NCI-H524 (cell line): ENCODE results near the gene NOC4L.
A peak's percentile ranks its signal among the peaks of the same experiment; 100 is the strongest.

ENCODE experiments used
- DNase-seq, 2 experiments: peaks; one replicate each; lab custom pipeline; 2025; lab: John Stamatoyannopoulos, UW

Gene NOC4L

GRCh38 chr12:132170094-132170636 is 25.9 kb downstream of the NOC4L start:
- no peak for DNase-seq

DNA sequence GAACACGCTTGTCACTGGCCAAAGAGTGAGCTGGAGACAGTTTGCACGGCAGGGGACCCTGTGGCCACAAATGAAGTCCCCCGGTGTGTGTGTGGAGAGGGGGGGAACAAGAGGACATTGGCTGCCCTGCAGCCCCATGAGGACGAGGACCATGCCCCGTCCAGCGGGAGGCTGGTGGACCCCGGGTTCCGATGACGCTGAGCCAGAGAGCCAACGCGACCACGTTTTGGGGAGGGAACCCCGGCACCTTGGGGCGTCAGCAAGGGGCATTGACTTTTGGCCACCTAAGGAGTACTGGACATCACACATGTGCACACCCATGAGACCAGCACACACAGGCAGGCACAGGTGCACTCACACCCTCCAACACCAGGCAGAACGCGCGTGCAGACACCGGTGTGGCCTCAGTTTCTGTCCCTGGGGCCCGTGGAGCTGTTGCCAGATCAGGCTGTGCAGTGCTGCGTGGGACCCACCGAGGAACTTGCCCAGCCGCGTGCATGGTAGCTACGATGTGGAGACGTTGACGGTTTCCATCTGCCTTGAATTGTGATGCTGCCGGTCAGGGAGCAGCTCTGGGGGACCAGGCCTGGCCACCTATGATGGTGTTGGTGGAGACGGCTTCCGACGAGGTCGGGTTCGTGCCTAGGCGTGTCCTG is 26.5 kb downstream of the NOC4L start:
- no peak for DNase-seq

- DNase-seq, result no peak
Measured at GRCh38 chr12:132171293-132171967, 27.2 kb downstream of the NOC4L start.

- no peak for DNase-seq
Measured at GRCh38 chr12:132171968-132172521, 27.8 kb downstream of the NOC4L start.

DNA sequence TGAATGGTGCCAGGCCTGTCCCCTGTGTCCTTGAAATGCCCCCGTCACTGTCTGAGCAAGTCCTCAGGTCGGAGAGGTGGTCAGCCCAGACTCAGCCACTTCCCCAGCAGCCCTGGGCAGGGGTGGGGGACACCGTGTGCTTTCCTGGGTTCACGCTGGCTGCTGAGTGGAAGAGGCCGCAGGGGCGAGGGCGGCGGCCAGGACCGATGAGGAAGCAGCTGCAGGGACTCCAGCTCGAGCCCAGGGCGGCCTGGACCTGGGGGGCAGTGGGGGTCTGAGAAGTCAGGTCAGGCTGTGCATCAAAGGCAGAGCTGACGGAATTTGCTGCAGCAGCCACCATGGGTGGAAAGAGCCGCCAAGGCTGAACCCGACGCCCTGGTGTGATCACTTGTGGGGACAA is 28.4 kb downstream of the NOC4L start:
- DNase-seq, result no peak

GRCh38 chr12:132173135-132174014 is 29.1 kb downstream of the NOC4L start:
- no peak for DNase-seq

DNA sequence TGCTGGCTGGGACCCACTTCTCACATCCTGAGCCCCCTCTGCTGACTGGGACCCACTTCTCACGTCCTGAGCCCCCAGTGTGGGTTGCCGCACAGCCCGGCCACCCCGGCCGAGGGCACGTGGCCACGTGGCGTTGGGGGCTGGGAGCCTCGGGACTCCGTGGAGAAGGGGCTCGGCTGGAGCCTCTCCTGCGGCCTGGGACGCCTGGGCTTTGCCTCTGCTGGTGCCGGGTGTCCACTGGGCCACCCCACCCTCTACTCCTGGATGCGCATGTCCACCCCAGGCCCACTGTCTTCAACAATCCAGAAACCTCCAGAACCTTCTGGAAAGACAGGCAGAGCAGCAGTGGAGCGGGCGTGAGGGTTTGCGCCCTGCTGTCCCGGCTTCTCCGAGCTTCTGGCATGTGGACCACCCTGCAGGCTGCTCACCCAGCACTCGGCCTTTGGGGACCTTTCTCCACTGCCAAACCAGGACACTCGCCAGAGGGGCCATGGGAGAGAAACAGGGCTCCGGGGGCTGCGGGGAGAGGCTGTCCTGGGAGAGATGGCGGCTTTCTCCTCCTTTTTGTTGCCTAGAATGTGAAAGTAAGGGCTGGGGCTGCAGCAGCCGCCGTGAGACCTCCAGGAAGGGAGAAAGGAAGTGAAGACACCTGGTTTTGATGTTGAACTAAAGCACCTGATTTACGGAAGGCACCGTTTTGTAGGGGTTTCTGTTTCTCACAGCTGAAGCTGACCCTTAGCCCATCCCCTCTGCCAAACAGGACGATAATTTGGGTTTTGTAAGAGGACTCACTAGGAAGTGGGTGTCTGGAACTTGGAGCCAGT is 30.0 kb downstream of the NOC4L start:
- no peak for DNase-seq

- no peak for DNase-seq
Measured at GRCh38 chr12:132174839-132175490, 30.7 kb downstream of the NOC4L start.

DNA sequence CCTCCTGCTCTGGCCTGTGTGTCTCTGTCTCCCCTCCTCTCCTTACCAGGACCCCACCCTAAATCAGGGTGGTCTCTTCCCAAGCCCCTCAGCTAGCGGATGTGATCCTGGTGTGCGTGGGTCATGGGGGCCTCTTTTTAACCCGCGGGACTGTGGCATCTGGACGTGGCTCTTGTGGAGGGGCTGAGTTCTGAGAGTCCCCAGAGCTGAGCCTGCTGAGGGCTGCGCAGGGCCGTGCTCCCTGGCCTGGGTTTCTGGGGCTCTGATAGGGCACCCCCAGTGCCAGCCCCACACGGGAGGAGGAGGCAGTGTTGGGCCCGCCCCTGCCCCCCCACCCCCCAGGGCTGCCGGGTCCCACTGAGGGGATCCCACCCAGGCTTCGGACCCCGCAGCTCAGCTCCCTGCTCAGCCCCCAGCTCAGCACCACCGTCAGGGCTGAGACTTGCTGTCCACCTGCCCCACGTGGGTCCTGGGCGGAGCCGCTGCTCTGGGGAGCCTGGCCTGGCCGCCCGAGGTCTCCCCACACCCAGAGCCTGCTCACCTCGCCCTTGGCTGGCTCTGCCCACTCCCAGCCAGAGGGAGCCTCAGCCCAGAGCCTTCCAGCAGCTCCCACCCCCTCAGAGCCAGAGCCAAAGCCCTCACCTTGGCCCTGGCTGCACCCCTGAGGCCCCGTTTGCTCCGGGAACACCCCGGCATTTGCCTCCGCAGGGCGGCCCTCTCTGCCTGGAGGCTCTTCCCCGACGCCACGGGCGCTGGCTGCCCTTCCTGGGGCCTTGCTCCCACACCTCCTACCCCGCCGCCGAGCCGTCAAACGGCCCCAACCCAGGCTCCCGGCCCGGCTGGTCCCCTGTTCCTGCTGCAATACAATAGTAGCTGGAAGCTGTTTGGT is 31.5 kb downstream of the NOC4L start:
- no peak for DNase-seq

DNA sequence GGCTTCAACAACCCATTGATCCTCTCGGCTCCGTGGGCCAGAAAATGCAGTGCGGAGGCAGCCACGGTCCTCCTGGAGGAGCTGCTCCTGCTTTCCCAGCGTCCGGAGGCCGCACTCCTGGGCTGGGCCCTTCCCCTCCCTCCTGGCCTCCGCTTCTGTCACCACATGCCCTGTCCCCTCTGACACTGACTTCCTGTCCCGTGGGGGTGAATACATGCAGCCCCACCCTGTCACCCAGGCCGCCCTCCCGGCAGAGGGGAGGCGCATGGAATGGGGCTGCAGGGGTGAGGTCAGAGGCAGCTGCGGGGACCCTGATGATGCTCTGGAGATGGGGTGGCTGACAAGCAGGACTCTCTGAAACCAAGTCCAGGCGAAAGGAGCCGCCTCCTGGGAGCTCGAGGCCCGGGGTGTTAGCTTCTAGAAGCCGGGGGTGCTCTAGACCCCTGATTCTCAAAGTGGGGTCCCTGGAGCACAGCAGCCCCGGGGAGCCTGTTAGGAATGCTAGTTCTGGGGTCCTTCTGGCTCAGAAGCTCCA is 32.2 kb downstream of the NOC4L start:
- DNase-seq, result no peak

GRCh38 chr12:132176920-132177551 is 32.8 kb downstream of the NOC4L start:
- no peak for DNase-seq

DNA sequence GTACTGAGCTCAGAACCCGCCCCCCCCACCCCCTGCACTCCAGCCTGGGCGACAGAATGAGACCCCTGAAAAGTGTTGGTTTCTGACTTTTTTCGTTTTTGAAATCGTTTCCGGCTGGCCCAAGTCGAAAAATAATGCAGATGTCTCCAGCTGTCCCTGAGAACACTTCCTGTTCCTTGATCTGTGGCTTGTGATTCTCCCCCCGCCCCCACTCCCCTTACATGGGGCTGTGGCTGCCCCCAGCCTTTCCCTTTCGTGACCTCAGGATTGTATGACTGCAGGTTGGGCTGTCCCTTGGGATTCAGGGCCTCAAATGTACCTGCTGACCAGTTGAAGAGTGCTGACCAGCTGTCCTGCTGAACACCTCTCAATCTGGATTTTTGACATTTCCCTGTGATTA is 34.1 kb downstream of the NOC4L start:
- no peak for DNase-seq

DNA sequence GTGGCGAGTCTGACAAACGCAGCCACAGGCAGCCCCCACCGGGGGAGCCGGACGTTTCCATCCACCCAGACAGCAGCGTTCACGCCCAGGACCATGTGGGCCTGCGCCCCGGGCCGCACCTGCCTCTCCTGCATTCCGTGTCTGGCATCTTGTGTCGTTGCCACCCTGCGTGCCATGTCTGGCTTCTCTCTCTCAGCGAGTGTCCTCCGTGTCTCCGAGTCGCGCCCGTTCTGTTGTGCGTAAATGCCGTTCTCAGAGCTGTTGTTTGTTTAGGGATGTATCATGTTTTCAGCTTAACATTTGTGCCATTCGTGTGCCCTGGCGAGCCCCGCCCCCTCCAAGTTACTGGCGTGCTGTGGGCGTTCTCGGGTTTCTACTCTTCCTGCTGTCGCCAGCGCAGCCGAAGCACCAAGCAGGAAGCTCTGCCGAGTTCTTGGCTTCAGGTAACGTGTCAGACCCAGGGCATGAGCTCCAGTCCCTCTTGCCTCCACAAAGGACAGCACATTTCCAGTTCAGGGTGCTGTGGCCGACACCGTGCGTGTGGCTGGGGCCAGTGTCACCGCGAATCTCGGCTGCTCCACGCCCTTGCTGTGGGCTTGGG is 34.6 kb downstream of the NOC4L start:
- DNase-seq, result peak in 1 of 2 experiments; percentile 30

DNA sequence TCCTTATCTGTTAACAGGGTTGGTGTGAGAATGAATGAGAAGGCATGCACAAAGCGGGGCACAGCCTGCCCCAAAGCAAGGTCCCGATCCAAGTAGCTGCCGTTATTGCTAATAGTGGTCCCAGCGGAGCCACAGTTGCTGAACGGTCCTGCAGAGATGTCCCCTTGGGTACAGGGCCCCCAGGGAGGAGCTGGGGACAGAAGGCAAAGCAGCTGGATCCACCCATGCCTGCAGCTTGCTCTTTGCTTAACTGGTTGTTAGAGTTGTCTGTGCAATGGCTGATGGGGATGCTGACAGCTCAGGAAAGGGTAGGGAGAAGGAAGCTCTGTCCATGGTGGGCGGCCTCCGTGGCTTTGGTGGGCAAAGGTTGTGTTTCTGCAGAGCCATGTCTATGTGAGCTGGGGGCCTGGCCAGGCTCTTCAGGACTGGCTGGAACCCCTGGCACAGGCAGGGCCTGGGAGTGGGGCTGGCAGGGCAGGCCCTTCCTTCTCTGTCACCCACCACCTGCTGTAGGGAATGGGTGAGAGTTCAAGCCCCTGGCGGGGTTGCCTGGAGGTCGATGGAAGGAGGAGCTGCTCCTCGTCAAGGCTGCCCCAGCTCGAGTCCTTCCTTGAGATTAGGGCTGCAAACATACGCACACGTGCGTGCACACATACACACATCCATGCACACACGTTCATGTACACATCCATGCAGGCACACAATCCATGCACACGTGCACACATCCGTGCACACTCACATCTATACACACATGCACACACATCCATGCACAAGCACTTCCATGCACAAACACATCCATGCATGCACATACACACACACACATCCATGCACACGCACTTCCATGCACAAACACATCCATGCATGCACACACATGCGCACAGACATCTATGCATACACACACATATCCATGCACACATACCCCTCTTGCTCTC is 35.4 kb downstream of the NOC4L start:
- no peak for DNase-seq

DNA sequence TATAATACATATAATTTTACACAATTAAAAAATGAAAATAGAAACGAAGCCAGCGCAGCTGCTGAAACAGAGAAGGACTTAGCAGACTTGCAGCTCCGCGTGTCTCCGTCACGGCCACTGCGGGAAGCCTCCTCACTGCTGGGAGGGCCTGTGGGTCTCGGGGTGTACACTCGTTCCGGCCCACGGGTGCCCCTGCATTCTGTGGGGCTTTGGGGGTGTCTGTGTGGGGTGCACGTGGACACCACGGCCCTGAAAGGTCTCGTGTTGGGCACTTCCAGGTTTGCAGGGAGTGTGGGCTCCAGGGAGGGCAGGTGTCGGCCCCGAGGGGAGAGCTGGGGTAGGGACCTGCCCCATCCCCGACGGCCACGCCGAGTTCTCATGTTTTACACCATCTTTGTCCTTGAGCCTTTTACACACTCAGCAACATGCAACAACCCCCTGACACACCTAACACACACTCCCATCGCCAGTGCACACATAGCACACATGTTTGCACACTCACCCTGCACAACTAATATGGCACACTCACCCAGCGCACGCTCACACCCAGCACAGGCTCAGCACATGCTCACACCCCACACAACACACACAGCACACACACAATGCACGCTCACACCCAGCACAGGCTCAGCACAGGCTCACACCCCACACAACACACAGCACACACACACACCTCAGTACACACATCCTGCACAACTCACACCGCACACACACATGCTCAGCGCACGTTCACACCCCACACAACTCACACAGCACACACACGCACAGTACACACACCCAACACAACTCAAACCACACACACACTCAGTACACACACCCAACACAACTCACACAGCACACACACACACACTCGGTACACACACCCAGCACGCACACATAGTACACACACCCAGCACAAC is 36.6 kb downstream of the NOC4L start:
- DNase-seq, result no peak

- no peak for DNase-seq
Measured at GRCh38 chr12:132181570-132182200, 37.4 kb downstream of the NOC4L start.
